ENCODE results near the gene ANKFY1.
"Not testable (repeated sequence)": the region's sequence is repeated elsewhere in the genome, so short reads cannot be mapped to it uniquely, and the experiment has no call there.

Gene ANKFY1

DNA sequence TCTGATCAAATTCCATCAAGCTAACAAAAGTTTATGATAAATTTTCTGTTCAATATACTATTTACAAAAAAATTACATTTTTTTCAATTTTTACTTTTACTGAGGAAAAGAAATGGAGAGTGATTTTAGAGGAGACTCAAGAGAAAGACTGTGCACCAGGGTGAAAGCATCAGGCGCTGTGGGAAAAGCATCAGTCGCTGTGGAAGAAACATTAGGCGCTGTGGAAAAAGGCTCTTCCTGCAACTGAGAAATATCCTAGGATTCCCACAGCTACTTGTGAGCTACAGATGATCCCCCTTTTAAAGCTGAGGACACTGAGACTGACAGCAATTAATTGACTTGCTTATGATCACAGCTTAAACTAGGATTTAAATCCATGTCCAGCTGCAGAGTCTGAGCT, 4.9 kb downstream of the ANKFY1 start:
- DNase-seq, result no peak

DNA sequence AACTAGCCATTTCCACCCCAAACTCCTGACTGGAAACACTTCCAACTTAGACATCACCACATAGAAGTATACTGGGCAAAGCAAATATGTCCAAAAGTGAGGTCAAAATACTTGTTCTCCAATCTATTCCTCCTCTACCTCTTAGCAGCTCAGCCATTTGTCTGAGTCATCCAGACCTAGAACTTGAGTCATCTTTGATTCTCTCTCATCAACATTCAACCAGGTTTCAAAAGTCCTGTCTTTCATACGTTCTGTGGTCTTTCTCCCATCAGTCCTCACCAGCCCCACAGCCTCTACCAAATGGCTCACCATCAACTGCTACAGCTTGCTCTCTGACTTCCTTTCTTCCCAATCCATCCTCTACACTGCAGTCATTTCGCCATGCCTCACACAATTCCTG, 6.8 kb downstream of the ANKFY1 start:
- DNase-seq, result no peak

DNA sequence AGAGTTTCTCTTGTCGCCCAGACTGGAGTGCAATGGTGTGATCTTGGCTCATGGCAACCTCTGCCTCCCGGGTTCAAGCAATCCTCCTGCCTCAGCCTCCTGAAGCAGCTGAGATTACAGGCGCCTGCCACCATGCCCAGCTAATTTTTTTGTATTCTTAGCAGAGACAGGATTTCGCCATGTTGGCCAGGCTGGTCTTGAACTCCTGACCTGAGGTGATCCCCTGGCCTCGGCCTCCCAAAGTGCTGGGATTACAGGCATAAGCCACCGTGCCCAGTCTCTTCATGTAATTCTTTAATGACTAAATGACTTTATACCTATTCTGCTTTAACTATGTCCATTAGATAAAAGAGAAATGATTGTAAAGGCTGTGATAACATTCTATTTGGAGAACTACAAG, 8.5 kb downstream of the ANKFY1 start:
- DNase-seq, result not testable (repeated sequence)

DNA sequence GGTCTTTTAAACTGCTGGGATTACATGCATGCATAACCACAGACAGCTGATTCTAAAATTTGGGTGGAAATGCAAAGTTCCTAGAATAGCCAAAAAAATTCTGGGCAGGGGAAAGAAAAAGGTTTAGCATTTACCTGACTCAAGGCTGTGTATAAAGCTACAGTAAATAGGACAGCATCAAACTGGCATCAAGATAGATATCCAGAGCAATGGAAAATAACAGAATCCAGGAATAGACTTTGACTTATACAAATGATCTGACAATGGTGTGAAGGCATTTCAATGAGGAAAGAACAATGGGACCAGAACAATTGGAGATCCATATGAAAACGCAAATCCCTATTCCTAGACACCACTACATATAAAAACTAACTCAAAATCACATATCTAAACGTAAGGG, 12.9 kb downstream of the ANKFY1 start:
- DNase-seq, result no peak

DNA sequence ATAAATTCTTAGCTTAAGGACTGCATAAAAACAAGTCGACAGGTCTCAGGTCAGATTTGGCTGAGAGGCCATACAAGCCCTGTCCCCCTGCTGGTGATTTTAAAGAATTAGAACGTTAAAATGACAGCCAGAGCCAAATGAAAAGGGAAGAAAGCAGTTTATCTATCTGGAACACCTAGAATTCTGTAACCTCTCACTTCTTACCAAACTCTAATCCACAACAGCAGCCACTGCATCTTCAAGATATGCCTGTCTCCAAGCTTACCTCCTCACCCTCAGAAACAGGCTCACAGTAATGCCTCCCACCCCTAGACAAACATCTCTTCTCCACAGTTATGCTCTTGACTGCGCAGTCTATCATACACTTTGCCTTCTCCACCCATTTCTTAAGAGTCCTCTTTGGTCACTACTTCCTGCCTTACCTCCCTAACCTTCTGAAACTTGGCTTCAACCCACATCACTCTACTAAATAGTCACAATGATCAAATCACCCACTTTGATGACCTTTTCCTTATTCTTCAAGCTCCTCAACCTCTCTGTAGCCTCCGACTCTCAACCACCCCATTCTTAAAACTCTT, 14.2 kb downstream of the ANKFY1 start:
- no peak for DNase-seq

DNA sequence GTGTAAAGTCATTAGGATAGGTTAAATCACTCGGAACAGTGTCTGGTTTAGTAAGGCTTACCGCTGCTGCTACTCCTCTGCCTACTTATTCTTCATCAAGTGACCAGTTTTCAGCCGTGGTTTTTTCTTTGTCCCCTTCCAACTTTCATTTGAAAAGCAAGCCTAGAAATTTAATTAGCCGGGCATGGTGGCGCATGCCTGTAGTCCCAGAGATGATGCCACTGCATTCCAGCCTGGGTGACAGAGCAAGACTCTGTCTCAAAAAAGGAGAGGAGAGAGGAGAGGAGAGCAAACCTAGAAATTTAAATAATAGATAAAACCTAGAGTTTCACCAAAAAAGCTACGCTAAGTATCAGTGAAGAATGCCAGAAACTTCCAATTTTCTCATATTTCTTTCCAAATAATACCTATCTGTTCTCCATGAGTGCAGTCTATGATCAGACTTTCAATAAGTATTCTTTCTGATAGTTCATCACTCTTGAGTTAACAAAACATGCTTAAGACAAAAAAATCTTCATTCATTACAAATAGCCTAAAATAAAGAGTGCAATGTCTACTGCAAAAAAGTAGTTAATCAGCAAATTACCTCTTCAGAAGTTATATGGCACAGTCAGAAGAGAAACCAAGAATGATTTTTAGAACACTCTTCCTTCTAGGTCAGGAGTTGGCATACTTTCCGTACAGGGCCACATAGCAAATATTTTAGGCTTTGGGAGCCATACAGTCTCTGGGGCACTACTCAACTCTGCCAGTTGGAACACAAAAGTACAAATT, 15.1 kb downstream of the ANKFY1 start:
- no peak for DNase-seq

DNA sequence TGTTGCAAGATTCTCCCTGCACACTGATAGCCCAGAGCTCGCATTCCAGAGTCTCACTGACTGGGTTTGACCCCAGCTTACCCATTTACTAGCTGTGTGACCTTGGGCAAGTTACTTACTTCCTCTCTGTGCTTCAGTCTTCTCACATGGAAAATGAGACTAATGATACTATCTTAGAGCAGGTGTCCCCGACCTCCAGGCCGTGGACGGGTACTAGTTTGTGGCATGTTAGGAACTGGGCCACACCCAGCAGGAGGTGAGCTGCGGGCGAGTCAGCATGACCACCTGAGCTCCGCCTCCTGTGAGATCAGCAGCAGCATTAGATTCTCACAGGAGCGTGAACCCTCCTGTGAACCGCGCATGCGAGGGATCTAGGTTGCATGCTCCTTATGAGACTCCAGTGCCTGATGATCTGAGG, 15.8 kb downstream of the ANKFY1 start:
- no peak for DNase-seq

DNA sequence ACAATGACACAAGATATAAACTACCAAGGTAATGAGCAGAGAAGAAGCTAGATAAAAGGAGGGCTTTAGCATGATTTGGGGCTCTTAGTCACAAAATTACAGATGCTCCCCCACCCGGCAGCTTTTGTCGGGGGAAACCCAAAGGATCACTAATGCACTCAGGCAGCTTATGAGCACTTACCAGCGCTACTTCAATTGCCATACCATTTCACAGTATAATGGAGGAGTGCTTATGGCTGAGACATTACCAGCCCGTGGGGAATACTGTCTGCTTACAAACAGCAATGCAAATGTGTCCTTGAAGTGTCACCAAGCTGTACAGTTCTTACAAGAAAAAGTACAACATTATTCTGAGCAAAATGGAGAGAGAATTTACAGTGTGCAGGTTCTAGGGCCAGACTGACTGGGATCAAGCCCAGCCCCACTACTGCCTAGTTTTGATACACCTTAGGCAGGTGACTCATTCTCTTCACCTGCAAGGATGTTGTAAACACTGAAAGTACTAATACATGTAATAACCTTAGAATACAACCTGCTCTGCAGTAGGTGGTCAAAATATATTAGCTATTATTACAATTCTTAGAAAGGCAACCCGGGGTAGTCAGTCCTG, 16.3 kb downstream of the ANKFY1 start:
- DNase-seq, result peak; percentile 77

DNA sequence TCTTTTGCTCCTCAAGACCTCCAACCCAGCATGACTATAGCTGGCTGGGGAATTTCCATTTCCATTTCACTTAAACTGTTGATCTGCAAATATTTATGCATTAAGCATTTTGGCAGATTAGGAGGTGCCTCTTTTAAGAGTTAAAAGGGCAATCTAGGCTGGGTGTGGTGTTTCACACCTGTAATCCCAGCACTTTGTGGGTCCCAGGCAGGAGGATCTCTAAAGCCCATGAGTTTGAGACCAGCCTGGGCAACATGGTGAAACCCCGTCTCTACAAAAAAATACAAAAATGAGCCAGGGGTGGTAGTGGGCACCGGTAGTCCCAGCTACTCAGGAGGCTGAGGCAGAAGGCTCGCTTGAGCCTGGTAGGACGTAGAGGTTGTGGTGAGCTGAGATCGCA, 17.1 kb downstream of the ANKFY1 start:
- no peak for DNase-seq

DNA sequence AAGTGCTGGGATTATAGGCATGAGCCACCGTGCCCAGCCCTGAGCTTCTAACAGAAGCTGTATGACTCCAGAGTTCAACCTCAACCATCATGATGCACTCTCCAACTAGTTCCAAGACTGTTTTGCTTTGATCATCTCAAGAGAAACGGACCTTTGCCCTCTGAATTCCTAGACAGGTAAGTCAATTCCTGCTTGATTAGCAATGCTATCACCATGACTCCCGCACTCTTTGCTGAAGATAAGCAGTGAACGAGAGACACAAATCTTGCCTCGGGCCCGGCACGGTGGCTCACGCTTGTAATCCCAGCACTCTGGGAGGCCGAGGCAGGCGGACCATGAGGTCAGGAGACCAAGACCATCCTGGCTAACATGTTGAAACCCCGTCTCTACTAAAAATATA, 22.2 kb downstream of the ANKFY1 start:
- DNase-seq, result no peak

DNA sequence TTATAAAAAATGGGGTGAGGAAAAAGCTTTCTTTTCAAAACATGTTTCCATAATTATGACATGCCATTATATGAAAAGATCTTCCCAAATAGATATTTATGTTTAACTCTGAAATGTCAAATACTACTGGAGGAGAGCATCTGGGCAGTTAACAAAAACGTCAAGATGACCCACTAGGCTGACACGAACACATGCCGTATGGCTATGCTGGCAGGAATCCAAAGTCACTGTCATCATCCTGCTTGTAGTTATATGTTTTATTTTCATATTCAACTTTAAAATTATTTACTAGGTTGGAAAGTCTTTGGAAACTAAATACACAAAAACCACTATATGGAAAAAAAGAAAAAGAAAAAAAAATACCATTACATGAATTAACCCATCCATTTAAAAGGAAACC, 27.3 kb downstream of the ANKFY1 start:
- DNase-seq, result no peak

DNA sequence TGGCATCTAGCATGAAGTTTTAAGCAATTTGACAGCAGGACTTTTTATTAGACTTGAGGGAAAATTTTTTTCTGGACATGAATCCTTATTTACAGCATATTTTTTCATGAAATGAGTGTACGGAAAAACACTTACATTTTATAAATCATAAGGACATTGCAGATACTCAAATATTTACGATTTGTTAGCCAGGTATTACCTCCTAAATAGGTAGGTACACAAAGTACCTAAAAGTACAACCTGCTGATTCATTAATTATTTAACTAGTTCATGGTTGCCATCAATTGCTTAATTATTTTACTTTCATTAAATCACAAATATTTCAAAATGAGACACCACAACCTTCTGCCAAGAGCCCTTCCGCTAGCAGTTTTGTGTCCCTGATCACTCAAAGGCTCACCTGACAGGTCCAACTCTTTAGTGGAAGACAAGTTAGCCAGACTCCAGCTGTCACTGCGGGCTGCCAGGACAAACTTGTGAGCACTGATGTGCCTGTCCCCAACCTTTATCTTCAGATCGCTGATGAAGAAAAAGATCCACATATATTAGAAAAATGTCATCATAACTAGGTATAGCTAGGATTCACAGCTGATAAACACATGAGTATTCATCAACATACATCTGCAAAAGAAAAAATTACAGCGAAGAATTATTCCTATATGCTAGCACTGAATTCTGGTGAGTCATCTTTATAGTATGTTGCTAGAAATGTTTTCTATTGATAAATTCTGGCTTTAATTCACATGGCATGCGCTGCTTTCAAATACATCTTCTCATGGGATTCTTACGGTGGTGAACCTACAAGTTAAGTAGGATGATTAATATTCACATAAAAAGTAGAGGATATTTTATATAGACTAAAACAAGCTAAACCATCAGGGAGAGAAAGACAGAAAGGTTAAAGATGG, 28.2 kb downstream of the ANKFY1 start:
- no peak for DNase-seq

DNA sequence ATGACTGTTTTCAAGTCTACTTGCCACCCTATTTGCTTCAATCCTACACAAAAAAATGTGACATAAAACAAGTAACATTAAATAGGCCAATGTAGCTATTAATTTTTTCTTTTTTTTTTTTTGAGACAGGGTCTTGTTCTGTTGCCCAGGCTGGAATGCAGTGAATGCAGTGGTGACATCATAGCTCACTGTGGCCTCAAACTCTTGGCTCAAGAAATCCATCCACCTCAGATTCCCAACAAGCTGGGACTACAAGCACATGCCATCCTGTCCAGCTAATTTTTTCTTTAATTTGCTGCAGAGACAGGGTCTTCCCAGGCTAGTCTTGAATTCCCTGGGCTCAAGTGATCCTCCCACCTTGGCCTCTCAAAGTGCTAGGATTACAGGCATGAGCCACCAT, 29.4 kb downstream of the ANKFY1 start:
- no peak for DNase-seq

DNA sequence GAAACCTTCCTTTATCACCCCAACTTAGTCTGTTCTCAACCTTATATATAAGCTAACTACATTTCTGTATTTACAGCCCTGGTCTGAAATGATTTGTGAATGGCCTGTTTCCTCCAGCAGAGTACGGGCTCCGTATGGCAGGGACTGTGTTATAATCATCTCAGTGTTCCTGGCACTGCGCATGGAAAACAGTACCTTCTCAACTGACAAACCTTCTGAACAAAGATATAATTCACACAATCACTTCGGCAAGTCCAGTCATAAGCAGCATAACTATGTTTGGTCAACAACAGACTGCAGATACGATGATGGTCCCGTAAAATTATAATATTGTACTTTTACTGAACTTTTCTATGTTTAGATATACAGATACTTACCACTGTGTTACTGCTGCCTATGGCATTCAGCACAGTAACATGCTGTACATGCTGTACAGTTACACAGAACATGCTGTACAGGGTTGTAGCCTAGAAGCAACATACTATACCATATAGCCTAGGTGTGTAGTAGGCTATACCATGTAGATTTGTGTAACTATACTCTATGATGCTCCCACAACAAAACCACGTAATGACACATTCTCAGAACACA, 30.0 kb downstream of the ANKFY1 start:
- DNase-seq, result no peak

DNA sequence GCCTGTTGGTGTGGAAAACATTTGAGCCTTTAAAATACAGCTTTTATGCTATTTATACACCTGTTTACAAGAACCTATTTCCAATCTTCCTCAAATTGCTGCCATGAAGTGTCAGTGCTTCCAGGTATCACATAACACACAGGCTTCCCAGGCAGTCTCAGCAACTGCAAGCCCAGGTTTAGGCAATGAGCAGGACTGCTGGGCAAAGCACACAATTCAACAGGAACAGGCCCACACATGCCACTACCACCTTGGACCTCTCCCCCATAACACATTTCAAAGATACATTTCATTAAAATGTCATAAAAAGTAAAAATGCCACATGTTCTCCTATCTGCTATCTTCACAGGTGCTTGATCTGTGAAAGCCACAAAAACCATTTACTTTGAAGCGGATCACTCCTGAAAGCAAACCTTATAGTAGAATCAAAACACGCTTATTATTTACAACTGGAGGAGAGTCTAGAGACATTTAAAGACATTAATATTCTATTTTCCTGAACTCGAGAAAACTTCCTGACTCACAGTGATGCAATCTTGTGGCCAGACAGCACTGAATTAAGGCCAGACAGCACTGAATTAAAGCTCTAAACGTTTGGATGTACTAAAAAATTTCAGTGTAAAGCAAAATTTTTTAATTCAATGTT, 31.5 kb downstream of the ANKFY1 start:
- no peak for DNase-seq

DNA sequence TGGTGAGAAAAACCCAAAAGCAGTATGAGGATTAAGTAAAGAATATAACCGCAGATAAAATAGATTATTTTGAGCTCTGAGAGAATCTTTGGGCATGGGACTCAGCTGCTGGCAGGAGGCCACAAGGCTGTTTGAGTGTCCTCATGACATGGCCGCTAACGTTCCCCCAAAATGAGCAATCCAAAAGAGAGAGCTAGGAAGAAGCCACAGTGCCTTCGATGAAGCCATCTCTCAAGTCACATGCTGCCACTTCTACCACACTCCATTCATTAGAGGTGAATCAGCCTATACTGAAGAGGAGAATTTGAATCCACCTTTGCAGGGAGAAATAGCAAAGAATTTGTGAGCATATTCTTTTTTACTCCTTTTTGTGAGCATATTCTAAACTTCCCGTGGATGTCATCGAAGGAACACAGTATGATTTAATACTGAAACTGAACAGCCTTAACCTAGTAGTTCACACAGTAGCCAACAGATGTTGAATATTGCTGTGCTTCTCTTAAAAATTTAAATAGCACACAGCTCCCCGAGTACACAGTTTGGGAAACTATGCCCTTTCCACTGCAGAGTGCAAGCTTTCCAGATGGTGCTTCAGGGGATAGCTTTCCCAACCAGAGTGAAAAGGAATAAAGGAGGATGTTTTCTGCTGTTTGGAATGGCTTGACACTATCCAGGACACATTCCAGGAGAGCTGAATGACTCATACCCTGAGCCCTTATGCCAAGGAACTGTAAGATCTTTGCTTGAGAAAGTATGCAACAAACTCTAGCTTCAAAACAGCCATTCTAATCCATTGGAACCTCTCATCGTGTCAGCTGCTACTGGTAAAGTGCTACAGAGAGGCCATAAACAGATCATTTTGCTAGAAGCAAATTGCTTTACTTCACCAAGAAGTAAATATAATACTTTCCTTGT, 33.9 kb downstream of the ANKFY1 start:
- no peak for DNase-seq

DNA sequence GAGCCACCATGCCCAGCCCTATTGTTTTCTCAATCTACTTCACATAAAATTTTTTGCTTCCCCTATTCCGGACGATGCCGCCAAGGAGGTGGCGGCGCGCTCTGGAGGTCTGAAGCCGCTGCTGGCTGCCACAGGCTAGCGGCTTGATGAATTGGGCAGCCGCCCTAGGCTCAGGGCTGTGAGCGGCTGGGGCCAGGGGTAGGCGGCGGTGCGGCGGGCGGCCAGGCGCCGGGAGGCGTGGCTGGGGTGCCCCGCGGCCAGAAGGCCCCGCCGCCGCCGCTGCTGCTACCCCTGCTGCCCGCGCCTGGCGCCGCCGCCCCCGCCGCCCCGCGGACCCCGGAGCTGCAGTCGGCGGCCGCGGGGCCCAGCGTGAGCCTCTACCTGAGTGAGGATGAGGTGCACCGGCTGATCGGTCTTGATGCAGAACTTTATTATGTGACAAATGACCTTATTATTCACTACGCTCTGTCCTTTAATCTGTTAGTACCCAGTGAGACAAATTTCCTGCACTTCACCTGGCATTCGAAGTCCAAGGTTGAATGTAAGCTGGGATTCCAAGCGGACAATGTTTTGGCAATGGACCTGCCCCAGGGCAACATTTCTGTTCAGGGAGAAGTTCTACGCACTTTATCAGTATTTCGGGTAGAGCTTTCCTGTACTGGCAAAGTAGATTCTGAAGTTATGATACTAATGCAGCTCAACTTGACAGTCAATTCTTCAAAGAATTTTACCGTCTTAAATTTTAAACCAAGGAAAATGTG, 41.7 kb downstream of the ANKFY1 start:
- DNase-seq, result no peak

DNA sequence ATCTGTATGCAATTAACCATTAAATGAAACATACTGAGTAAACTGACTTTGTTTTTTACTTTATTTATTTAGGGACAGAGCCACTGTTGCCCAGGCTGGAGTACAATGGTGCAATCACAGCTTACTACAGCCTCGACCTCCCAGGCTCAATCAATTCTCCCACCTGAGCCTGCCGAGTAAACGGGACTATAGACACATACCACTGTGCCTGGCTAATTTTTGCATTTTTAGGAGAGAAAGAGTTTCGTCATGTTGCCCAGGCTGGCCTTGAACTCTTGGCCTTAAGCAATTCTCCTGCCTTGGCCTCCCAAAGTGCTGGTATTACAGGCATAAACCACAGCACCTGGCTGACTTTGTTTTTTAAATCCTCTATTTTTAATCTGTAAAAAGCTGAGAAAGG, 42.6 kb downstream of the ANKFY1 start:
- no peak for DNase-seq

DNA sequence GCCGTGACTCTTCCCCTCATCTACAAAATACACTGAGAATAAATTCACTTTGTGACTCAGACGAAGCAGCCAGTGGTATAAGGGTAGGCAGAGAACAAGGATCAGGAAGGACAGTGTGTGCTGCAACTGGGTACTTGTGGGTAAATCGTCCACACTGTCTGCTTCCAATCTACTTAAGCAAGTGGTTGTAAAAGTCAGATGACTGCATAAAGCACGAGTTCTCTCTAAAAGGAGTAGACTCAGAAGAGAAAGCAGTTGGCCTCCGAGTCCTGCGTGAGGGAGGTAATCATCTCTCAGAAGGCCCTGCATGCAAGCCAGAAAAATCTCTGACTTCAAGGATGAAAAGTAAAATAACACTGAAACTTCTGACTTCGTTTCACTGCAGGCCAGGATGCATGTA, 43.1 kb downstream of the ANKFY1 start:
- DNase-seq, result no peak

DNA sequence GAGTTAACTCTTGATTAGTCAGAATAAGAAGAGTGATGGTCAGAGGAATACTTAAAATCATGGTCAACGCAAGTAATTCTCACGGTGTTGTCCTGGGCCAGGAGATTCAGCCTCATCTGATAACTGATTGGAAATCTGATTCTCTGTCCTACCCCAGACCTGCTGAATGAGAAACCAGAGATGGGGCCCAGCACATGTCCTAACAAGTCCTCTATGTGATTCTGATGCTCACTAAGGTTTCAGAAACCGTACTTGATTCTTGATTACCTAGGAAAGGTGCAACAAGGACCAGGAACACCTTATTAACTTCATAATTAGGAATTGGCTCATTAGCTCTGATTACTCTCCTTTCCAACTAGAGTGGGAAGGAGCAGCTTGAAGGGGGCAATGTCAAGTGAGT, 44.5 kb downstream of the ANKFY1 start:
- DNase-seq, result no peak

Data from NCI-H2227 treated with DMSO at 0.1 percent for 48 hours (cell line).